ENCODE measurements around the gene PREX1.

PREX1 gene

DNA sequence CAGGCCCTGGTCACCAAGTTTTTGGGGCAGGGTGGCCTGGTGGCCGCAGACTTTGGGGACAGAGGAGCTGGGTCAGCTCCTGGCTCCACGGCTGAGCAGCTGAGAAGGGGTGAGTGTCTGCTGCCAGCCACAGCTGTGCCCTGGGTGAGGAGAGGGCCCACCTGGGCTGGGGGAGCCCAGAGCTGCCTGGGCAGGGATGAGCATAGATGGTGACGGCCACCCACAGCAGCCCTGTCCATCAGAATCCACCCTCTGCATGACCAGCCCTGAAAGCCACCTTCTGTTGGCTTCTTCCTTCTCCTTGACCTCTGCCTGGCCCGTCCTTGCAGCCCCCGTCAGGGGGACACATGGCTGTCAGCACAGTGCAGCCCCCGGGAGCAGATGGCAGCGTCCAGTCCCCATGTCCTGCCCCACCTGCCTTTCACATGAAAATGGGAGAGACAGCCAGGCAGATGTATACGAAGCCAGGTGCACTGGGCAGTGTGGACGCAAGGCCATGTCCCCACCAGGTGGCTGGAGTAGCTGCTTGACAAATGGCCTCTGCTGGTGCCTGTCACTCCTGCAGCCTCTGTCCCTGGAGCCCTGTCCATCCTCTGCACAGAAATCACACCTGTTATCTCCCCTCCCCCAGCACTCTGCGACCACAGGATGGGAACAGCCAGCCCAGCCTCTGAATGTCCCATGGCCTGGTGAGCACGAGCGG lies 220.8 kb downstream of the PREX1 start:
- in situ Hi-C loops (cut with HindIII; ENCODE audit: low pct_ligation_motif_present, low sequenced_read_pairs): loop anchor here (25.0 kb wide), 1 partner anchor 920 kb away; no protein-coding TSS in a partner anchor
- H3K27me3 ChIP-seq (replicated peaks): peaks cover 2% of the 10 kb centered on the region
- no peak overlapping the region for H3K4me3 ChIP-seq (ENCODE audit: low read depth, low read length)
- TF ChIP-seq, protein P1, sequence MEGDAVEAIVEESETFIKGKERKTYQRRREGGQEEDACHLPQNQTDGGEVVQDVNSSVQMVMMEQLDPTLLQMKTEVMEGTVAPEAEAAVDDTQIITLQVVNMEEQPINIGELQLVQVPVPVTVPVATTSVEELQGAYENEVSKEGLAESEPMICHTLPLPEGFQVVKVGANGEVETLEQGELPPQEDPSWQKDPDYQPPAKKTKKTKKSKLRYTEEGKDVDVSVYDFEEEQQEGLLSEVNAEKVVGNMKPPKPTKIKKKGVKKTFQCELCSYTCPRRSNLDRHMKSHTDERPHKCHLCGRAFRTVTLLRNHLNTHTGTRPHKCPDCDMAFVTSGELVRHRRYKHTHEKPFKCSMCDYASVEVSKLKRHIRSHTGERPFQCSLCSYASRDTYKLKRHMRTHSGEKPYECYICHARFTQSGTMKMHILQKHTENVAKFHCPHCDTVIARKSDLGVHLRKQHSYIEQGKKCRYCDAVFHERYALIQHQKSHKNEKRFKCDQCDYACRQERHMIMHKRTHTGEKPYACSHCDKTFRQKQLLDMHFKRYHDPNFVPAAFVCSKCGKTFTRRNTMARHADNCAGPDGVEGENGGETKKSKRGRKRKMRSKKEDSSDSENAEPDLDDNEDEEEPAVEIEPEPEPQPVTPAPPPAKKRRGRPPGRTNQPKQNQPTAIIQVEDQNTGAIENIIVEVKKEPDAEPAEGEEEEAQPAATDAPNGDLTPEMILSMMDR (IDR thresholded peaks at IDR 0.05; ENCODE audit: low read depth, low read length, missing control alignments): no peak
- no peak for DNase-seq
- no peaks in the 10 kb centered on the region for H3K36me3 ChIP-seq (replicated peaks)
- no peak overlapping the region for H3K27ac ChIP-seq

DNA sequence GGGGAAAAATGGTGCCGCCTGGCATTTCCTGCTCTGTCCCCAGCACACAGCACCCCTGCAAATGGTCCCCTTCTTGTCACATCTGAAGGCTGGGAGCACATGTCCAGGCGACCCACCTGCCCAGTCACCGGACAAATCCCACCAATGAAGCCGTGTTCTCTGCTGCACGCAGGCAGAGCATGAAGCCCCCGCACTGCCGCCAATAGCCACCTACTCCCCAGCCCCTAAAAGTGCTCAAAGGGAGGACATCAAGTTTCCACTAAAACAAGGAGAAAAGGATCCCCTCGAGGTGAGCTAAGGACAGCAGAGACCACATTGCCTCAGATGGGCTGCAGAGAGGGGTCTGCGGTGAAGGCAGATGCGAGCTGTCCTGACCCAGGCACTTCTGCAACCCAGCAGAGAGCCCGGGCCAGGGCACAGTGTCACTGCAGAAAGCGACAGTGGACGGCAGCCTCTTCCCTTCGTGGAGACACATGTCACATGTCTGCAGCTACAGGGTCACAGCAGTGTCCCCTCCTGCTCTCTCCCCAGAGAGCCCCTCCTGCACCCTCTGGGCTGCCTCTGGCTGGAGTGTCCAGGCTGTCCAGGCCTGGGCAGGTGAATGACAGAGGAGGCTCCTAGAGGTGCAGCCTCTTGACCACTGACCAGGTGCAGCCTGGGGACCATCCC lies 221.5 kb downstream of the PREX1 start:
- Histone ChIP-seq H3K27me3 (replicated peaks) (no peaks in the 10 kb centered on the region), H3K4me3 (ENCODE audit: low read depth, low read length) (no peak overlapping the region), H3K27ac (no peak overlapping the region), H3K36me3 (replicated peaks) (no peaks in the 10 kb centered on the region)
- in situ Hi-C loops (cut with HindIII; ENCODE audit: low pct_ligation_motif_present, low sequenced_read_pairs): loop anchor here (25.0 kb wide), 1 partner anchor 919 kb away; no protein-coding TSS in a partner anchor
- TF ChIP-seq, protein P1 (IDR thresholded peaks at IDR 0.05; ENCODE audit: low read depth, low read length, missing control alignments): no peak
- no peak for DNase-seq

DNA sequence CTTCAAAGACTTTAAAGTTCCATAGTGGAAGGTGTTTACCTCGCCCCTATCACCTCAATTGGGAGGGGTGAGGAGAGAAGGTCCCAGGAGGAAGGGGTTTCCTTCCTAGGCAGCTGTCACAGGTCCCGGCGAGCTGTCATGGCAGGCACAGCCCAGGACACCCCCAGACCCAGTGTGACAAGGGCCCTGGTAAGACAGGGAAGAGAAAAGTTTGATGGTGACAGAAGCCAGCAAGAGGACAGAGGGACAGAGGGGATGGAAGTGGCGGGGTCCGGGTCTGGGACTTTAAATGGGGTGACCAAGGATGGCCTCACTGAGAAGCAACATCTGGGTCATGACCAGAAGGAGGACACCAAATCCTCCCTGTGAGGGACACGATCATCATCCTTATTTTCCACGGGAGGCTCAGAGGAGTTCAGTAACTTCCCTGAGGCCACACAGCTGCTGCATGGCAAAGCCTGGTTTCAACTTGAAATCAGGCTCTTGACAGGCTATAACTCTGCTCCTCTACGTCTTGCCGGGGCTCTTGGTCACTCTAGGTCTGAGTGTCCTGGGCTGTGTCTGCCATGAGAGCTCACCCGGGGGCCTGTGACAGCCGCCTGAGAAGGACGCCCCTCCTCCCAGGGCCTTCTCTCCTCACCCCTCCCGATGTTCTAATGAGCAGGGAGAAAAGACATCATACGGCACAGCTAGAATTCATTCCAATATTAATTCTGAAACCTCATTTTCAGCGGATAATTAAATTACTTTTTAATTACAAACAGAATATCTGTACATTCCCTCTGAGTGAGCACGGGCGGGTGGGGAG lies 222.2 kb downstream of the PREX1 start:
- Histone ChIP-seq H3K36me3 (replicated peaks) (no peaks in the 10 kb centered on the region), H3K27me3 (replicated peaks) (no peaks in the 10 kb centered on the region), H3K27ac (no peak overlapping the region), H3K4me3 (ENCODE audit: low read depth, low read length) (no peak overlapping the region)
- no peak for DNase-seq
- TF ChIP-seq, protein P1 (IDR thresholded peaks at IDR 0.05; ENCODE audit: low read depth, low read length, missing control alignments): no peak
- in situ Hi-C loops (cut with HindIII; ENCODE audit: low pct_ligation_motif_present, low sequenced_read_pairs): loop anchor here (25.0 kb wide), 1 partner anchor 918 kb away; no protein-coding TSS in a partner anchor

DNA sequence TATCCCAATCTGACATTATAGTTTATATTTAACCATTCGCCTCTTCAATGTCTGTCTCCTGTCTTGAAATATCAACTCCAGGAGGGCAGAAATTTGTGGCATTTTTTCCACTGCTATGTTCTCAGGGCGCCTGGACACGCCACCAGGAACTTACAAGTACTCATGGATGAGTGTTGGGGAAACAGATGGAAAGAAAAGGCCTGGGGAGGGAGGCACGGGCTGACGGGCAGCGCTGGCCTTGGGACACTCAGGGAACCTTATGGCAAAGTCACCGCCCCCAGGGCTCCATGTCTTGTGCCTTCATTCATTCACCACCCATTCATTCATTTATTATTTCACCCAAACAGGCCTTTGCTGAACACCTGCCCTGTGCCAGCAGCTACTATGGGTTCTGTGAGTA lies 222.9 kb downstream of the PREX1 start:
- Histone ChIP-seq H3K36me3 (replicated peaks) (no peaks in the 10 kb centered on the region), H3K27ac (no peak overlapping the region), H3K27me3 (replicated peaks) (no peaks in the 10 kb centered on the region), H3K4me3 (ENCODE audit: low read depth, low read length) (no peak overlapping the region)
- TF ChIP-seq, protein P1 (IDR thresholded peaks at IDR 0.05; ENCODE audit: low read depth, low read length, missing control alignments): no peak
- no peak for DNase-seq
- in situ Hi-C loops (cut with HindIII; ENCODE audit: low pct_ligation_motif_present, low sequenced_read_pairs): loop anchor here (25.0 kb wide), 1 partner anchor 918 kb away; no protein-coding TSS in a partner anchor

DNA sequence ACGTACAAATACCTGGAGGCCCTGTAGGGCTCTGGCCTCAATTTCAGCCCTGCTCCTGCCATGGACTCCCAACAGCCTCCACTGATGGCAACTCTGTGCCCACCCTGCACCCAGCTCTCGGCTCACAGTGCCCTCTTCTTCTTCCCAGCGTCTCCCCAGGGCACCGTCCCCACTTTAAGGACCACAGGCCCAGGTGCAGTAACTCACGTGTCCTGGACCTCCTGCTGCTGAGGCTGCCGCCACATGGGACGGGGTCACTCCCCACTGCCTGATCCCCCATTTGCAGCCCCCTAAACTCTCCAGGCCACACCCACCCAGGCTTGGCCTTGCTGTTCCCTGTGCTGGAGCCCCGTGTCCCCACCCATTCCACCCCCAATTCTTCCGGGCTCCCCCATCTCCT lies 223.4 kb downstream of the PREX1 start:
- Histone ChIP-seq H3K4me3 (ENCODE audit: low read depth, low read length) (no peak overlapping the region), H3K27me3 (replicated peaks) (no peaks in the 10 kb centered on the region), H3K36me3 (replicated peaks) (no peaks in the 10 kb centered on the region), H3K27ac (no peak overlapping the region)
- in situ Hi-C loops (cut with HindIII; ENCODE audit: low pct_ligation_motif_present, low sequenced_read_pairs): loop anchor here (25.0 kb wide), 1 partner anchor 917 kb away; no protein-coding TSS in a partner anchor
- TF ChIP-seq, protein P1 (IDR thresholded peaks at IDR 0.05; ENCODE audit: low read depth, low read length, missing control alignments): no peak
- no peak for DNase-seq
